ENCODE measurements around the gene ARHGAP1. TPM values are rescaled to one million over a fixed set of nuclear protein-coding genes. Genes with fewer than 3 reads are reported as not detected.

Gene ARHGAP1
- total and polyA plus RNA-seq, 2 of the 13 experiments (the other 11 are each of a cell fraction or from before 2014, with no cell fraction given), result 18.6 to 30.3 TPM

- TF ChIP-seq SNAPC4 (CRISPR knock-in tag; IDR thresholded peaks at IDR 0.05) (no peak), ZFP37 (CRISPR knock-in tag; IDR thresholded peaks at IDR 0.05; ENCODE audit: borderline replicate concordance) (peak; percentile 60; the same call in 1 of the 2 replicates), GZF1 (CRISPR knock-in tag; IDR thresholded peaks at IDR 0.05) (no peak), RCOR2 (CRISPR knock-in tag; IDR thresholded peaks at IDR 0.05) (peak; percentile 93), PREB (CRISPR knock-in tag; IDR thresholded peaks at IDR 0.05) (no peak), ZNF556 (CRISPR knock-in tag; IDR thresholded peaks at IDR 0.05; ENCODE audit: borderline replicate concordance) (peak; percentile 50; the same call in 1 of the 2 replicates), HBP1 (CRISPR knock-in tag; IDR thresholded peaks at IDR 0.05; ENCODE audit: low read depth) (peak; percentile 53; the same call in 1 of the 2 replicates), ZBTB1 (CRISPR knock-in tag; IDR thresholded peaks at IDR 0.05; ENCODE audit: borderline replicate concordance) (no peak), ZNF788 (CRISPR knock-in tag; IDR thresholded peaks at IDR 0.05; ENCODE audit: borderline replicate concordance) (peak; percentile 93; the same call in 1 of the 2 replicates), FOXP1 (IDR thresholded peaks at IDR 0.05) (no peak), FOXP1 (CRISPR knock-in tag; IDR thresholded peaks at IDR 0.05) (peak; percentile 90), ZNF691 (CRISPR knock-in tag; IDR thresholded peaks at IDR 0.05; ENCODE audit: borderline replicate concordance, low read depth) (0 out of 2 replicates have a peak, but pooled peaks have one; percentile 23), TFDP2 (CRISPR knock-in tag; IDR thresholded peaks at IDR 0.05) (peak; percentile 61; the same call in 1 of the 2 replicates), ZBTB42 (CRISPR knock-in tag; IDR thresholded peaks at IDR 0.05) (0 out of 2 replicates have a peak, but pooled peaks have one; percentile 21), ZKSCAN8 (CRISPR knock-in tag; IDR thresholded peaks at IDR 0.05; ENCODE audit: borderline replicate concordance) (no peak), ZNF761 (CRISPR knock-in tag; conservative IDR thresholded peaks at IDR 0.05) (no peak; the same call in 1 of the 2 replicates)
Measured at GRCh38 chr11:46718155-46719019, 18.0 kb upstream of the ARHGAP1 start (continued).

Data from HepG2 (cell line).